ENCODE data around the gene CHTOP.

GRCh38 chr1:153609585-153609907 is 24.3 kb upstream of the CHTOP start:
- TF ChIP-seq CTCF (IDR thresholded peaks at IDR 0.05) (no peak), POLR2A (IDR thresholded peaks at IDR 0.05) (no peak)
